NCI-H510A (cell line): ENCODE measurements around the gene CLEC4A.
A peak's percentile ranks its signal among the peaks of the same experiment; 100 is the strongest.
"Not testable (repeated sequence)": the region's sequence is repeated elsewhere in the genome, so short reads cannot be mapped to it uniquely, and the experiment has no call there.

Experiments
- DNase-seq: peaks from one replicate; lab custom pipeline; 2025; lab: John Stamatoyannopoulos, UW

CLEC4A gene

GRCh38 chr12:8134398-8134930, 11.0 kb downstream of the CLEC4A start:
- not testable (repeated sequence) for DNase-seq

- not testable (repeated sequence) for DNase-seq
These were observed 18.2 kb downstream of the CLEC4A start for GRCh38 chr12:8141647-8142046.

- DNase-seq = no peak
These were observed 19.8 kb downstream of the CLEC4A start for GRCh38 chr12:8143261-8143660.

GRCh38 chr12:8145754-8146441, 22.5 kb downstream of the CLEC4A start:
- DNase-seq = no peak

- no peak for DNase-seq
These were observed 23.0 kb downstream of the CLEC4A start for GRCh38 chr12:8146442-8146771.

- no peak for DNase-seq
These were observed 31.1 kb downstream of the CLEC4A start for GRCh38 chr12:8154526-8154925.

- DNase-seq = no peak
These were observed 33.0 kb downstream of the CLEC4A start for GRCh38 chr12:8156416-8156815.

GRCh38 chr12:8156845-8157244, 33.4 kb downstream of the CLEC4A start, which contains the start of gene ZNF705A:
ZNF705A (plus strand) TSS chr12:8157015; CDS start chr12:8172626, 15,611 bp downstream.
- no peak for DNase-seq

- DNase-seq = no peak
These were observed 34.2 kb downstream of the CLEC4A start for GRCh38 chr12:8157484-8158198.

- not testable (repeated sequence) for DNase-seq
These were observed 49.5 kb downstream of the CLEC4A start for GRCh38 chr12:8172911-8173310.

- peak; percentile 4 for DNase-seq
These were observed 56.7 kb downstream of the CLEC4A start for GRCh38 chr12:8179989-8180585.

GRCh38 chr12:8181271-8181670, 57.9 kb downstream of the CLEC4A start:
- not testable (repeated sequence) for DNase-seq

GRCh38 chr12:8182923-8183322, 59.5 kb downstream of the CLEC4A start:
- DNase-seq = not testable (repeated sequence)

- DNase-seq = not testable (repeated sequence)
These were observed 59.9 kb downstream of the CLEC4A start for GRCh38 chr12:8183346-8183745.

GRCh38 chr12:8184206-8184605, 60.8 kb downstream of the CLEC4A start:
- not testable (repeated sequence) for DNase-seq

- not testable (repeated sequence) for DNase-seq
These were observed 64.7 kb downstream of the CLEC4A start for GRCh38 chr12:8188088-8188487.
